PC-3 (cell line): ENCODE data around the gene RALB. TPM values are rescaled to one million over a fixed set of nuclear protein-coding genes. Genes with fewer than 3 reads are reported as not detected.

Source experiments
- ATAC-seq: fragments of 200-7000 bp; cut with Tn5 transposase; 2 replicates; pipeline ENCODE4 v1.9.1; 2020; ENCODE audit warnings: mild to moderate bottlenecking, moderate library complexity
- BruUV-seq: library from RNA; stranded (reverse); fragments of 400-500 nt; replicated peaks from 2 replicates; lab custom pipeline; 2021; lab: Mats Ljungman, UMichigan
- CTCF ChIA-PET: fragments of 300-600 bp; sonication (Branson Sonifier 250); formaldehyde crosslinking; loops from one replicate; lab custom pipeline; 2022; ENCODE audit warnings: antibody characterized with exemption; lab: Charles Lee
- POLR2A ChIA-PET: fragments of 300-600 bp; sonication (Branson Sonifier 250); formaldehyde crosslinking; loops from one replicate; lab custom pipeline; 2022; ENCODE audit warnings: antibody characterized with exemption; ENCODE audit not compliant: unreplicated experiment; lab: Charles Lee
- DNase-seq: peaks from one replicate; pipeline ENCODE4 v3.0.0-alpha.2; 2015
- H2AFZ ChIP-seq: fragments of 300-600 bp; sonication (generic); 2 replicates; pipeline ENCODE4 v1.6.0; 2016; ENCODE audit warnings: antibody characterized with exemption, low read length
- H3F3A ChIP-seq: fragments of 300-600 bp; sonication (generic); one replicate; pipeline ENCODE4 v1.6.0; 2017; ENCODE audit warnings: antibody characterized with exemption, low read length, control low read depth, mild to moderate bottlenecking; ENCODE audit not compliant: unreplicated experiment
- H3K27ac ChIP-seq: fragments of 300-600 bp; sonication (generic); 2 replicates; pipeline ENCODE4 v1.5.1; 2016; ENCODE audit warnings: mild to moderate bottlenecking, low read length
- H3K27me3 ChIP-seq: fragments of 300-600 bp; sonication (generic); 2 replicates; pipeline ENCODE4 v1.6.1; 2016; ENCODE audit warnings: low read length, mixed read lengths
- H3K36me3 ChIP-seq: fragments of 300-600 bp; sonication (generic); 2 replicates; pipeline ENCODE4 v1.6.1; 2016; ENCODE audit warnings: low read depth, mixed run types, low read length, mixed read lengths
- H3K4me1 ChIP-seq: fragments of 300-600 bp; sonication (generic); 2 replicates; pipeline ENCODE4 v1.5.1; 2016; ENCODE audit warnings: low read length; ENCODE audit not compliant: insufficient read depth
- H3K4me2 ChIP-seq: fragments of 300-600 bp; sonication (generic); 2 replicates; pipeline ENCODE4 v1.6.0; 2016; ENCODE audit warnings: low read length
- H3K4me3 ChIP-seq: fragments of 300-600 bp; sonication (generic); 2 replicates; pipeline ENCODE4 v1.5.1; 2016; ENCODE audit warnings: mild to moderate bottlenecking, low read length, mixed read lengths
- H3K79me2 ChIP-seq: fragments of 300-600 bp; sonication (generic); 2 replicates; pipeline ENCODE4 v1.6.1; 2017; ENCODE audit warnings: low read length, mixed read lengths
- H3K9ac ChIP-seq: fragments of 300-600 bp; sonication (generic); 2 replicates; pipeline ENCODE4 v1.6.0; 2016; ENCODE audit warnings: mild to moderate bottlenecking, low read length
- H3K9me2 ChIP-seq: fragments of 300-600 bp; sonication (generic); replicated peaks from 2 replicates; pipeline ENCODE4 v1.6.1; 2016; ENCODE audit warnings: mixed run types, low read length, mixed read lengths
- H3K9me3 ChIP-seq: fragments of 300-600 bp; sonication (generic); 2 replicates; pipeline ENCODE4 v1.6.1; 2016; ENCODE audit warnings: low read length, mixed read lengths
- H4K20me1 ChIP-seq: fragments of 300-600 bp; sonication (generic); 2 replicates; pipeline ENCODE4 v1.6.1; 2016; ENCODE audit warnings: low read length, mixed read lengths
- EZH2 ChIP-seq: fragments of 300-600 bp; sonication (generic); IDR thresholded peaks from one replicate; pipeline ENCODE4 v1.6.1; 2017; ENCODE audit warnings: antibody characterized with exemption, mild to moderate bottlenecking, low read length; ENCODE audit not compliant: unreplicated experiment
- EZH2phosphoT487 ChIP-seq: fragments of 300-600 bp; sonication (generic); IDR thresholded peaks from 2 replicates; pipeline ENCODE4 v1.6.1; 2018; ENCODE audit warnings: mild to moderate bottlenecking, antibody characterized with exemption, low read length, borderline replicate concordance
- intact Hi-C: fragments of 100-400 bp; cut with micrococcal nuclease; formaldehyde crosslinking; loops from 2 replicates; pipeline ENCODE4 v1.9.0; 2023
- total RNA-seq: library from RNA; depleted of rRNA; stranded (reverse); fragments of >200 nt; gene quantifications from 2 replicates; pipeline ENCODE4 v1.2.3, GENCODE V29; 2014
- TF ChIP-seq, protein P1 (sequence below): fragments of 300-600 bp; sonication (generic); conservative IDR thresholded peaks from 2 replicates; pipeline ENCODE4 v1.5.1; 2017; ENCODE audit warnings: antibody characterized with exemption, low read depth, mild to moderate bottlenecking, low read length

Gene RALB
- total RNA-seq, 1 experiment from 2014 or later: 57.9 TPM

DNA sequence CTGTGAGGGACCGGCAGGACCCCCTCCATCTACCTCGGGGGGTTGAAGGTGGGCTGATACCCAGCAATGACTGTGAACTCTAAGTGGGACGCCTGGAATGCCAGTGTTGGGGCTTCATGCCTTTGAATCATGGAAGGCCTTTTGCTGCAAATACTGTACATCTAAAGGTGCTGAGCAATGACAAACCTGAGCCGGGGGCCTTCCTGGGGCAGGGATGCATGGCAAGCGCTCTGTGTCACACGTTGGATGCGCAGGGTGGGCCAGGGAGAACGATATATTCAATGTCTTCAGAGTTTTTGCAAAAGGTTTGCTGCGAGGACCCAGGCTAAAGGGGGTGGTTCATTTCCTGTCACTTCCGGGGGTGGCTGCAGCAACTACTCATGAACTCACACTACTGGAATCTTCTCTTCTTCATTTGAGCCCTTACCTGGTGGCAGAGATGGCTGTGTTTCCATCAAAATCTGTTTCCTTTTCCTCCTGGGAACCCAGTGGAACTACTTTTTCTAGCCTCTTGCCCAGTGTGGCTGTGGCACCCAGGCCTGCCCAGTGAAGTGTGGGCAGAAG lies 69.2 kb downstream of the RALB start:
- H3K9ac ChIP-seq: no peak overlapping the region
- H3K9me3 ChIP-seq: no peaks in the 10 kb centered on the region
- H2AFZ ChIP-seq: no peak overlapping the region
- H3K4me3 ChIP-seq: no peak overlapping the region
- no peak for DNase-seq
- intact Hi-C loops: no loop called here
- no peaks in the 10 kb centered on the region for H3K36me3 ChIP-seq
- BruUV-seq: no TSS peak
- no peak for ATAC-seq
- H3K9me2 ChIP-seq: no peaks in the 10 kb centered on the region
- no peaks in the 10 kb centered on the region for H3K79me2 ChIP-seq
- POLR2A ChIA-PET: no interaction called here
- CTCF ChIA-PET: no interaction called here
- H4K20me1 ChIP-seq: no peaks in the 10 kb centered on the region
- no peak overlapping the region for H3K4me2 ChIP-seq
- no peak for TF ChIP-seq EZH2
- TF ChIP-seq EZH2phosphoT487: no peak
- TF ChIP-seq, protein P1, sequence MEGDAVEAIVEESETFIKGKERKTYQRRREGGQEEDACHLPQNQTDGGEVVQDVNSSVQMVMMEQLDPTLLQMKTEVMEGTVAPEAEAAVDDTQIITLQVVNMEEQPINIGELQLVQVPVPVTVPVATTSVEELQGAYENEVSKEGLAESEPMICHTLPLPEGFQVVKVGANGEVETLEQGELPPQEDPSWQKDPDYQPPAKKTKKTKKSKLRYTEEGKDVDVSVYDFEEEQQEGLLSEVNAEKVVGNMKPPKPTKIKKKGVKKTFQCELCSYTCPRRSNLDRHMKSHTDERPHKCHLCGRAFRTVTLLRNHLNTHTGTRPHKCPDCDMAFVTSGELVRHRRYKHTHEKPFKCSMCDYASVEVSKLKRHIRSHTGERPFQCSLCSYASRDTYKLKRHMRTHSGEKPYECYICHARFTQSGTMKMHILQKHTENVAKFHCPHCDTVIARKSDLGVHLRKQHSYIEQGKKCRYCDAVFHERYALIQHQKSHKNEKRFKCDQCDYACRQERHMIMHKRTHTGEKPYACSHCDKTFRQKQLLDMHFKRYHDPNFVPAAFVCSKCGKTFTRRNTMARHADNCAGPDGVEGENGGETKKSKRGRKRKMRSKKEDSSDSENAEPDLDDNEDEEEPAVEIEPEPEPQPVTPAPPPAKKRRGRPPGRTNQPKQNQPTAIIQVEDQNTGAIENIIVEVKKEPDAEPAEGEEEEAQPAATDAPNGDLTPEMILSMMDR: no peak
- H3K27ac ChIP-seq: no peak overlapping the region
- H3F3A ChIP-seq: no peaks in the 10 kb centered on the region
- H3K27me3 ChIP-seq: no peaks in the 10 kb centered on the region
- no peaks in the 10 kb centered on the region for H3K4me1 ChIP-seq

DNA sequence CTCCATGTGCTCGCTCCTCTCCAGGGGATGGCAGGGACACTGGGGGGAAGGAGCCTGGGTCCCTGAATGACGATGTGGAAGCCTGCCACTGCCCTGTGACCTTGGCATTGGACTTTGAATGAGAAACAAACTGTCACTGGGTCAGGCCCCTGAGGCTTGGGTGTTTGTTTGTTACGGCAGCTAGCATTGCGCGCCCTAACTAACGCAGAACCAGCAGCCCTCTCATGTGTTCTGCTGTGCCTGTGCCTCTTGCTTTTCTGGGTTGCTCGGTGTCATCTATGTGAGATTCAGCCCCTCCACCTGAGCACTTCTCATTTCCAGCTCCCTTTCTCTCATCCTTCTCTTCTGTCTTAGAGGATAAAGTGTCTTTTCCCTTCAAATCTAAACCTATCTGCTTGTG lies 69.7 kb downstream of the RALB start:
- Histone ChIP-seq H3K79me2 (no peaks in the 10 kb centered on the region), H3K9ac (no peak overlapping the region), H3K27me3 (no peaks in the 10 kb centered on the region), H3K4me1 (no peaks in the 10 kb centered on the region), H3K9me2 (no peaks in the 10 kb centered on the region), H2AFZ (no peak overlapping the region), H3K4me3 (no peak overlapping the region), H3K4me2 (no peak overlapping the region), H3K9me3 (no peaks in the 10 kb centered on the region), H3K27ac (no peak overlapping the region), H3F3A (no peaks in the 10 kb centered on the region), H4K20me1 (no peaks in the 10 kb centered on the region), H3K36me3 (no peaks in the 10 kb centered on the region)
- TF ChIP-seq, protein P1: no peak
- TF ChIP-seq EZH2phosphoT487 (no peak), EZH2 (no peak)
- ChIA-PET POLR2A (no interaction called here), CTCF (no interaction called here)
- intact Hi-C loops: no loop called here
- DNase-seq: no peak
- no TSS peak for BruUV-seq
- ATAC-seq: no peak

DNA sequence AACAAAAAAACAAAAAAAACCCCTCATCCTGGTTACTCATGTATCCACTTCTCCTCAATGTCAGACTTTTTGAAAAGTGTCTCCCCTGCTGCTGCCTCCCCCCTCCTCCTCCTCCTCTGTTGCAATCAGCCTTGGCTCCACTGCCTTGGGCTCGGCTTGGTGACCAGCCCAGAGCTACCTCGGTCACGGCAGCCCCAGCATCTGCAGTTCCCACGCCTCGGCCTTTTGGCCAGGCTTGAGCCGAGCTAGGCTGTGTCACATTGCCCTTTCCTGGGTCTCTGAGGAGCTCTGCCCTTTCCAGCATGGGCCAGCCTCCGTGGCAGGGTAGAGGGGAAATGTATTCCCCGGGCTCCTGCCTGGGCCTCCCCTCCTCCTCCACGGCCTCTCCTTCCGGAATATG lies 70.6 kb downstream of the RALB start:
- Histone ChIP-seq H2AFZ (no peak overlapping the region), H3K27me3 (no peaks in the 10 kb centered on the region), H3K4me2 (no peak overlapping the region), H4K20me1 (no peaks in the 10 kb centered on the region), H3K4me3 (no peak overlapping the region), H3K9me3 (no peaks in the 10 kb centered on the region), H3K36me3 (no peaks in the 10 kb centered on the region), H3K9ac (no peak overlapping the region), H3K27ac (no peak overlapping the region), H3K79me2 (no peaks in the 10 kb centered on the region), H3K4me1 (no peaks in the 10 kb centered on the region), H3K9me2 (no peaks in the 10 kb centered on the region), H3F3A (no peaks in the 10 kb centered on the region)
- intact Hi-C loops: no loop called here
- no TSS peak for BruUV-seq
- CTCF ChIA-PET: interaction anchor here (0.6 kb wide), 1 partner anchor 783 kb away, joined by 3 read pairs; no protein-coding TSS in a partner anchor
- POLR2A ChIA-PET: no interaction called here
- no peak for DNase-seq
- no peak for TF ChIP-seq EZH2phosphoT487
- TF ChIP-seq EZH2: no peak
- TF ChIP-seq, protein P1: no peak
- ATAC-seq: no peak
